HG02852 (cell line): Measurements from ENCODE around the gene ATP10B.

Source experiments
- ATAC-seq: cut with Tn5 transposase; IDR thresholded peaks from one replicate; pipeline ENCODE4 v1.9.1; 2021; ENCODE audit warnings: mild to moderate bottlenecking, moderate library complexity; ENCODE audit not compliant: unreplicated experiment

ATP10B gene

DNA sequence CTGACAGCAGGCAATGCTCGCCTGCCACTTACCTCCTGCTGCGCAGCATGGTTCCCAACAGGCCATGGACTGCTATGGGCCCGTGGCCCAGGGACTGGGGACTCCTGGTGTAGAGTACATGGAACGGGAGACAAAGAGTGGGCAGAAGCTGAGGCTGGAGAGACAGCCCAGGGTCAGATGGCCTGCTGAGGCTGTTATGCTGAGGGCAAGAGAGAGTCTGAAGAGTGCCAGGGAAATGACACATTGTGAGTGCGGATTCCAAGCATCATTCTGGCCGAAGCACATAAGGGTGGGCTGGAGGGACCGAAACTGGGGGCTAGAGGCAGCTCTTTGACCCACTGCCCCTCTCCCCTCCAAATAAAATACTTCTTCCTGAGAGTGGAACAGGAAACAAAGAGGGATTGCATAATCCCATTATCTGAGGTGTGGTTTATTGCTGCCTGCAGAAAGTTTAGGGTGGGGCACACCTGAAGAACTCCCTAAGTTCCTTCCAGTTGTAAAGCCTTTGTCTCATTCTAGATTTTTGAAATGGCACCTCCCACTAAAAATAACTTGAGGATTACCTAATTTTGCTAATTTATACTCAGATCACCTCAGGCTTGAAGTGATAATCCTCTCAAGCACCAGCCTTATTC, 158.1 kb downstream of the ATP10B start:
- no peak for ATAC-seq

DNA sequence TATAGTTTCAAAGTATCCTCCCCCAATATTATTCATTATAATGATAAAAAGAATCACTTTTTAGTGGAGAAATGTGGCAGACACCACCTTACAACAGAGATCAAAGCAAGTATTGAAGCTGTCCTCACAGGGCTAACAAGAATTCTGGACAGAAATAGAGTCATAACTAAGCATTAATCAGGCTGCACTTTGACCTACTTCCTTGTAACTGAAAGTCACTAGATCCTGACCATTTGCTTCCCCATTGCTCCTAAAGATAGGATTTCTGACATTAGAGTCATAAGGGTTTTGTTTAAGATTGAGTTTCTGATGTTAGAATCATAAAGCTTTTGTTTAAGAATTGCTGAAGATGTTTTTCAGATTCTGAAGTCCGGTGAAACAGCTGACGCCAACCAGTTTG, 159.7 kb downstream of the ATP10B start:
- ATAC-seq: no peak

DNA sequence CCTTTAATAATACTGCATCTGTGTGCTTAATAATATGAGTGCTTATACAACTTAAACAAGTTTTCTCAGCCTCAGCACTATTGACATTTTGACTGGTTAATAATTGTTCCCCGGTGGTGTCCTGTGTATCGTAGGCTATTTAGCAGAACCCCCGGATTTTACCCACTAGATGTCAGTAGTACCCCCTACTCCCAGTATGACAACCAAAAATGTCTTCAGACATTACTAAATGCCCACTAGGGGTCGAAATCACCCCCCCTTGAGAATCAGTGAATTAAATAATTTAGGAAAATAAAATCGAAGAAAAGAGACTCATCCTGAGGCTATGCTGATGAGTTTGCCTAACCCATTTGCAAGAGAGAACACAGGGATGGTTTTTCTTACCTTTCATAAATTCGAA, 166.3 kb downstream of the ATP10B start:
- peak; percentile 81 for ATAC-seq

DNA sequence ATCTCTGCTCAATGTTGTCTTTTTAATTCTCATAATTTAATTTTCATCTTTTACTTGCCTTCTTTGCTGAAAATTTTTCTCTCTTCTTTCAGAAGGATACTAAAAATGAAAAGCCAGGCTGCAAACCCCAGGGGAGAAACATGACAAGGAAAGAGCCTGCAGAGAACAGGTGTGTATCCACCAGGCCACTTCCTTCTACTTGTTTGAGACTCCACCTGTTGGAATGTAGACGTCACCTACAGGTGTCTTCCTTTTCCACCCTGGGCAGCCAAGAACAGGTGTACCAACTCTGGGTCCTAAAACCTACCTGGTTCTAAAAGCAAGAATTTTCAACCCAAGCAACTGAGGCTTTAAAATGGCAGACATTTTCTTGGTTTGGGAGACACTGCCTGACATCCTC, 166.8 kb downstream of the ATP10B start:
- no peak for ATAC-seq

DNA sequence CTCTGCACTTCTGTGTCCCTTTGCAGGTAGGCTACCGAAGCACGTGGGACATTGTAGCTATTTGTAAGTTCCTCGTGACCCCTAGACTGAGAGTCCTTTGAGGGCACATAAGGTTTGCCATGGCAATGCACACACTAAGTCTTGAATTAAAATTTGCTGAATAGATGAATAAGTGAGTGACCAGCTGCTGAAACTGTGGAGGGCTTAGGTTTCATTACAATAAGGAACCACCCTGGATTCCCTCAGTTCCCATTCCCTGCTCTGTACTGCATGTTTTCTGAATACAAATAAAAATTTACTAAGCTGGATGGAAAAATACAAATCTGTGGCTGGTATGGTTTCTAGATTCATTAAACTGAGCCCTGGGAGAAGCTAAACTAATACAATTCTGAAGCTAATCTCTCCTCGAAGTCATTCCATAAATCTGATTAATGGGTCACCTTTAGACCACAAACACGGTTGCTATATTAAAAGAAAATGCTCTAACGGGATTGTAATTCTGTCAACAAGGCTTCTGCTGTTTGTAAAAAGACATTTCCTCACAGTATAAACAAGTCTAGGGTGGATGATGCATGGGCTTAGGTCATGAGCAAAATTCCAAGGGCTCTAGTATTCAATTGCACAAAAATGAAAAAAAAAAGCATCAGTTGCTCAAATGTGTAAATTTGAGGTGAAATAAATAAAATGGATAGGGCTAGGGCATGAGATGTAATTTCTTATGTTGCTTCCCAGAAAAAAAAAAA, 172.3 kb downstream of the ATP10B start:
- ATAC-seq: no peak

DNA sequence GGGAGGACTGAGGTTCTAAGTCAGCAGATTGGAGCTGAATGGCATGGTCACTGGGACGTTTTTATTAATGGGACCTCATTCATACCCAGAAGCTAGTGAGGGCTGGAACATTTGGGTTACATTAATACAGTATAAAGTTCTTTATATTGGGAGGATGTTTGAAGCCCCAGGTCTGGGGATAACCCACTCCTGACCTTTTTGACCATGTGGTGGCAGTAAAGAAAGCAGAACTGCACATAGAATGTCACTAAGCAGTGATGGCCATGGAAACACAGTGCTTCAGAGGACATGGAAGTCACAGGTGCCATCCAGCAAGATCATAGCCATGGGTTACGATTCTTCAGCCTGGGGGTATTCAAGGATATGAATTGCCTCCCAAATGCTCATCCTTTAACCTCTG, 176.0 kb downstream of the ATP10B start:
- peak; percentile 46 for ATAC-seq

DNA sequence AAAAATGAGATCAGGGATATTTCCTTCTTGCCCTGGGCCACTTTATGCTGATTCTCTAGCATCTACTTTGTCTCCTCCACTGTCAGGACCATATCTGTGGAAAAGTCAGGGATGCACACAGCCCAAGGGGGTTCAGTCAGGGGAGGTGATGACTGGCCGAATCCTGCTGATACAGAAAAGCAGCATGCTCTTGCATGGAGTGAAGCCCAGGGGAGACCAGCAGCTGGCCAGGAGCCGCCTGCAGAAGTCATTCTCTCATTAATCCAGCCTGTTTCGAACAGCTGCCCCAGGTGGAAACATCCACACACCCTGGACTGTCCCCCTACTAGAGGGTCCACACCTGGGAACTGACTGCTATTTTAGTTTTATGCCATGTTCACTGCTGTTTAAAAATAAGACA, 177.1 kb downstream of the ATP10B start:
- no peak for ATAC-seq

DNA sequence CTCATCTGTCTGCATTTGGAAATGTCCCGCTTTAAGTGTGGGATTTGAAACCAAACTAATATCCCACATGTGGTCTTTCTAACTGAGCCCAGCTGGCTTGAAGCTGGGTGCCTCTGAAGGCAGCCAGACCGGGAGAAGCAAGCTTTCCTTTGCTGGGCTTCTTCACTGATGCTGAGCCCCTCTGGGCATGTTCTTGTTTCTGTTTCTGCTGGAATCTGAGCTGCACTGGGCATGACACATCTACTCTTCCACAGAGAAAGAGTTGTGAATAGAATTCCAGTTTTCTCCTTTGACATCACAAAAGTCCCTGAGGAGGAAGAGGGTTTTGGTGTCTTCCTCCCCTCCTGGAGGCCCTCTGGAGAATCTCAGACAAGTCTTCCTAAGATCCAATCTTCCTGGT, 179.5 kb downstream of the ATP10B start:
- no peak for ATAC-seq

DNA sequence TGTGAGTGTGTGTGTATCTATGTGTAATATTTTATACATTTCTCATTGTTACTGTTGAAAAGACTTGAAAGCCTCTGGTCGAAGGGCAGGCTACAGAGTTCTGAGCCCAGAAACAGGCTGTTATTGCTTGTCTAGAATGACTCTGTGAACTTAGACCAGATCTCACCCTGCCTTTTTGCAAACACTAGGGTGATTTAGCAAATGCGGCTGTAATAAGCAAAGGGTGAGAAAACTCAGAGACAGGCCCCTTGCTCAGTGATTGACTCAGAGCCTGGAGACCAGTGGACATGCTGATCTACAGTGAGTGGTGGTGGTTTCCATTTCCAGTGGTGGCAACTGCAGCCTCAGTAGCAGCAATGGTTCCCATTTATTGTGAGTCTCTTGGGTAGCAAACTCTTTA, 183.7 kb downstream of the ATP10B start:
- no peak for ATAC-seq

DNA sequence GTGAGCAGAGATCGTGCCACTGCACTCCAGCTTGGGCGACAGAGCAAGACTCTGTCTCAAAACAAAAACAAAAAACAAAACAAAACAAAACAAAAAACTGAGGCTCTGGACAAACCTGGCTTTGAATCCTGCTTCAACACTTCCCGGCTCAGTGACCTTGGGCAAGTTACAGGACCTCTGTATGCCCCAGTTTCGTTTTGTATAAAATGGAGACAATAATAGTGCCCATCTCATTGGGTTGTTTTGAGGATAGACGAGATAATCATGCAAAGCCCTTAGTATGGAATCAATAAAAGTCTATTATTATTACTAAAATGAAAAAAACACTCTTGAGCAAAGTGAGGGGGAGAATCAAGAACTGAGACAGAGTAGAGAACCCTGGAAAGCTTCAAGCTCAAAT, 184.9 kb downstream of the ATP10B start:
- no peak for ATAC-seq

DNA sequence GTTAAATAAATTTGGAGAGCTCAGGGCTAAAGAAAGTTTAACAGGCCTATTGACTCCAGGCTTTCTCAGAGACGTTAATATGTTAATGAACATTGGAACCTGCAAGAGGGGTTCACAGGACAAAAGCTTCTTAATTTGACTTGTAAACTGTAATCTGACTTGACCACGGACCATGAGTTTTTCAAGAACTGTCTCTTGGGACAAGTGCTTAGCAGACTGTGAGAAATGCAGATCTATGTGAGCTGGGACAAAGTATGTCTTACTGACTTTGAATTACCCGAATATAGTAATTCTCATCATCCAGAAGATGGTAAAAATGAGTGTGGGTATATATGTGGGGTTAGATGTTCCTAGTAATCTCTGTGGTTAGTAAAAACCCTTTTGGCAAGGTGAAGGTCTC, 186.6 kb downstream of the ATP10B start:
- ATAC-seq: no peak

DNA sequence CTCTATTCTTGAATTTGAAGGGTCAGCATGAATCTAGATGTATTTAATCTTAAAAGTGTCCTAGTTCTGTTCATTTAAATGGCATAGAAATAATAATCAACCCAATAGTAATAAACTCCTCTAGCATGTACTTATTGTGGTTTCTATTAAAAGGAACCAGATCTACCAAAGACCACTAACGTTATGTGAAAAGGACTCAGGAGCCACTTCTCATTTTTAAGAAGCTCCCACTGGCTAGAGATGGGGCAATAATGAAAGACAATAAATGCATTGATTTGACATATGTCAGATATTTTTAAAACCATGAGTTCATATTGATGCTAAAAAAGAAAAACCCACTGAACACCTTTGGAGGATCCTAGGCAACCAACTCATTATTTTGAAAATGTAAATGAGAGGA, 191.9 kb downstream of the ATP10B start:
- no peak for ATAC-seq

DNA sequence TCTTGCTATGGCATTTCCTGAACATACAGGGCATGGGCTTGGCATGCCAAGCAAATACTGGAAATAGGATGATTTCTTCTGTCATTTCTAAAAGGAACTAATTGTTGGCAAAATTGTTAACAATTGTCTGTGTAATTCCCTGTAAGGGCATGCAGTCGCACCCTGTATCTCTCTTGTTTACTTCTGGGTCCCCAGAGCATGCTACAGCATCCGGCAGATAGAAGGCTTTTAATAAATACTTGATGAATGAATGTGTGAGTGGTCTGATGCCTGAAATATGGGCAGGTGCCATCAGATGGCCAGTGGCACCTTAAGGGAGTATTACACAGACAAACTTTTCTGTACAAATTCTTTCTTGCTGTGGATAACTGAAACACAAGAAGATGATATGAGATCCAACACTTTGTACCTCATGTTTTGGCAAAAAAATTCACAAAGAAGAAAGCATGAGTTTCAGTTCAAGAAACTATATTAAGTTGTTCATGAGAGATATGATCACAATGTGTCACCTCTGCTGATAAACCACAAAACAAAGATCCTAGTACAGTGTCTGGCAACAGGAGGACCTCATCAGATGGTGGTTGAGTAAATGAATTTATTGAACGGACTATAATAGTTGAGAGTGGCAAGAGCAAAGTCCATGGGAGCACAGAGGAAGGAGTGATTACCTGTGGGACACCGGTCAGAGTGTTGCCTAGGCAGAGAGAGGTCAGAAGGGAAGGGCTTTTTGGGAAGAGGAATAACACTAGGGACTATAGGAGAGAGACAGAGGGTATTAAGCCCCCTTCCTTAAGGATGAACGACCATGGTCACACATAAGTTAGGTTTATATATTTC, 194.2 kb downstream of the ATP10B start:
- ATAC-seq: no peak

DNA sequence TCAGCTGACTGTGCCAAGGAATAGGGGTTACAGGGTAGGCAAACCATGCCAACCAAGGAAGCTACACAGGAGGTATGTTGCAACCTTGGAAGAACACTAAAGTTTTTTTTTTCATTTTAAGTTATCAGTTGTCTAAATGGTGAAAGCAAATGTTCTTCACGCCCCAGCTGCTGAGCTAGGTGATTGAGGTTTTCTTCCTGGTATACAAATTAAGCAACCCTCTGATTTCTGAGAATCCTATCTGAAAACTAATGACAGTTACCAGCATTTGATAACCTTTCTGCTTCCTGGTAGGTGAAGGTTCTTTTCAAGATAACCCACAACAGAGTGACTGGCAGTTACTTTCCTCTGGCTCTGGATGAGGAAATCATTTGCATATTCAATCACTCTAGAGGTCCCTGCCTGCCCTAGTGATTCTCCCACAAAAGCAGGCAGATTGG, 194.9 kb downstream of the ATP10B start:
- no peak for ATAC-seq

DNA sequence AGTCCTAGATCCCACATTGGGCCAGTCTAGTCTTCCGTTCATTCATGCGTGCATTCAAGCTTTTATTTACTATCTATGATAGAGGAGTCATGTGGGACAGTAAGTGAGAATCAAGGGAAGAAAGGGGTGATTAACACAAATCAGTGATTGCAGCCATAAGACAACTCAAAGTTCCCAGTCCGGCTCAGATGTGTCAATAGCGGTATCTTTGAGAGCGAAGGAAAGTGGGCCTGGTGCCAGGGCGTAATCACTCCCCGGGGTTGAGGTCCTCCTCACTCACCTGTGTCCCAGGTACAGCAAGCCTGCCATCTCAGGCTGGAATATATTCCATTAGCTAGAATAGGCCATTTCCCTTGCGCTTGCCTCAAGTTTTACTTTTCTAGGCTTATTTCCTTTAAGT, 196.3 kb downstream of the ATP10B start:
- ATAC-seq: no peak

DNA sequence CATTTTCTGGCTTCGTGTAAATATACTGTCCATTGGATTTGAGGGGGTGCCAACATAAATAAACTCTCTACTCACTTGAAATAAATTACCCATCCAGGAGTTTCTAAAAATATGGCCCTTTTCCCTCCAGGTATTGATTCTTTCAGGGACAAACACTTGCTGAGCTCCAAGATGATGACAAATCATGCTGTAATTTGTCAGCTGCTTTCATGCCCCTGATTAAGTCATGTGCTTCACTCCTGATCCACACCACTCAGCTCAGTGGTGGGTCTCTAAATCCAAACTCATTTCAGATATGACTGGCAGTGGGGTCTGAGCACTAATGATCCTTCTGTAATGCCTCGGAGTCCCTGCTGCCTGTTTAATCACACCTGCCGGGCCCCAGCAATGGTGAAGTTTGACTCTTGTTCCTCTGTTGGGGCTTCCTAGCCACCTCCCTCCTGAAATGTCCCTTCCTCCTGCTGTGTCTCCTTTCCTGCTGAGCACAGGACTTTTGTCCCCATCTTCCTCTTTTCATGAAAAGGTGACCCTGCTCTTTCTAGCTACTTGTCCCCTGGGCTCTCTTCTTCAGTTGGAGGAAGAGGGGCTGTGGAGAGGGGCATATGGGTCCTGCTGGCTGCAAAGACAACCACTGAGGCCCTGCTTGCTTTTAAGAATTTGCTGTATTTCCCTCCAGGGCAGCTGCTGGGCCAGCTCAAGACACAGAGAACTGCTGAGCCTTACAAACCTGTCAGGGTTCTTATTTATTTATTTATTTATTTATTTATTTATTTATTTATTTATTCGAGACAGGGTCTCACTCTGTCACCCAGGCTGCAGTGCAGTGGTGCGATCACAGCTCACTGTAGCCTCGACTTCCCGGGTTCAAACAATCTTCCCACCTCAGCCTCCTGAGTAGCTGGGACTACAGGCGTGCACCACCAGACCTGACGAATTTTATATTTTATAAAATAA, 200.0 kb downstream of the ATP10B start:
- no peak for ATAC-seq

DNA sequence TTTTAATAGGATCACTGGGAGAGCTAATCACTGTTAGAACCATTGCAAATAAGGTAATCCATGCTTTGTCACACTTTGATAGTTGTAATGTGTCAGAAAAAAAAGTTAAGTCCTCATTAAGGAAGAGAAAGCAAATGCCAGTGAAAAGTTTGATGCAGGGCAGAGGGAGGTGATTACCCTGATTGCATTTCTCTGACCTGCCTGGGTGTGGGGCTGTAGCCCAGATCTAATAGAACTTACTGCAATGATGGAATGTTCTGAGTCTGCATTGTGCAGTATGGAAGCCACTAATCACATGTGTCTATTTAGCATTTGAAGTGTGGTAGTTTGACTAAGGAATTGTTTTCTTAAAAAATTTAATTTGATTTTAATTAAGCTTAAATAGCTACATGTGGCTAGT, 202.7 kb downstream of the ATP10B start:
- no peak for ATAC-seq

DNA sequence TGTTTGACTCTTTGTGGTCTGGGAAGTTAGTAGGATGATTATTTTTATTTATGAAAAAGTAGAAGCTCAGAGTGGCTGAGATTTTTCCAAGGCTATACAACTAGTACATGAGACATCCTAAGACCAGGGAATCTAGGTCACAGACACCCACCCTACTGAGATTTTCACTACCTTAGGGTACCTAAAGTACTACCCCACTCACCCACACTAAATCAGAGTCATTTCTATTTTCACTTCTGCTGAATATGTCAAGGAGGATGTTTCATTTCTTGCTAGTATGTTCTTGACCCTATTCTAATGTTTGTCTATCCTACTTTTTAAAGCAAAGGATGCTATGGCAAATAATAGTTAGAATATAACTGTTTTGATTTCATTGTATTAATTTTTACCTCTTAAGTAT, 206.0 kb downstream of the ATP10B start:
- no peak for ATAC-seq

DNA sequence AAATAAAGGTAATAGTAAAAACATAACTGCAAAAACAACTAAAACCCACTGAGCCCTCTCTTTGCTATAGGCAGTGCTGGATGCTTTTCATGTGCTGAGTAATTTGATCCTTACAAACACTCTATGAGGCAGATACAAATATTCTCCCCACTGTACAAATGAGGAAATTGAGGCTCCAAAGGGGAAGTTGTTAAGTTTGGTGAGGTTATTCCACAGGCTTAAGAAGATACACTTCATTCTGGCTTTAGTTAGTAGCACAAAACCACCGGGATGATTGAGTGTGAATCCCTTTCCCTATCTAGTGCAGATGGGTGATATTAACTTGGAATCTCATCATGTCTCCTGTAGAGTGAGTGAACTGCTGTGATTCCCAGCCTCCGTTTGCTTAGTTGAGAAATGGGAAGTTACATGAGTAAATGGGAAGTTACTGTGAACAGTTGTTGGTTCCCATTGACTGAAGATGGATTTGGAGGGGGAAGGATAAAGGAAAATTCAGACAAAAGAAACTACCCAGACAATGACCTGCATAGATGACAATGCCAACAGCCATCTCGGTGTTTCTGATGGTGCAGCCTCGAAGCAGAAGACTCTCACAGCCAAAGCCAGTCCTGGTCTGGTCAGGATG, 208.3 kb downstream of the ATP10B start:
- ATAC-seq: no peak

DNA sequence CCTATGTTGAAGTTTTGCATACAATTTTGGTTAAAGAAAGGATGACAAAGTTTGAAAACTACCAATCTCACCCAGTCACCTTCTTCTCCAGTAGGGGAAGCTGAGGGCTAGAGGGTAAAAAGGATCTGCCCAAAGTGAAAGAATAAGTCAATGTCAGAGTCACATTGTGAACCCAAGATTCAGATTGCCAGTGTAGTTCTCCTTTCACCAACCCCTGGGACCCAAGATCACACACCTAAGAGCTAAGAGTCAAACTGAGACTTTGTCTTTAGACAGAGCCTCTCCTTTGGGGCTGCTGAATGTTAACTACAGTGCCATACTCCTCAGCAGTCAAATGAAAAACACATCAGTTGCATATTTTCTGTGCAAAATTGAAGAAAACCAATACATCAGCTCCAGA, 210.6 kb downstream of the ATP10B start:
- no peak for ATAC-seq
